Activated T-cell treated with anti-CD3 and anti-CD28 coated beads, Interleukin-2, amount 50 U/mL, for 24 hours (primary cell): ENCODE results near the gene DLGAP4.

Experiments
- DNase-seq: peaks from one replicate; pipeline ENCODE4 v3.0.0-alpha.2; 2020
- H3K27ac Mint-ChIP-seq: 2 replicates; pipeline ENCODE4 v1.8.0; 2020; ENCODE audit warnings: mild to moderate bottlenecking, mixed read lengths
- H3K27me3 Mint-ChIP-seq: 2 replicates; pipeline ENCODE4 v1.8.0; 2020; ENCODE audit warnings: mixed read lengths
- H3K36me3 Mint-ChIP-seq: 2 replicates; pipeline ENCODE4 v1.8.0; 2020; ENCODE audit warnings: low read depth, mixed read lengths
- H3K4me1 Mint-ChIP-seq: 2 replicates; pipeline ENCODE4 v1.8.0; 2020; ENCODE audit warnings: low read depth, mixed read lengths
- H3K4me3 Mint-ChIP-seq: 2 replicates; pipeline ENCODE4 v1.8.0; 2020; ENCODE audit warnings: mild to moderate bottlenecking, moderate library complexity, mixed read lengths
- H3K9me3 Mint-ChIP-seq: 2 replicates; pipeline ENCODE4 v1.8.0; 2020; ENCODE audit warnings: mixed read lengths

DLGAP4 gene

DNA sequence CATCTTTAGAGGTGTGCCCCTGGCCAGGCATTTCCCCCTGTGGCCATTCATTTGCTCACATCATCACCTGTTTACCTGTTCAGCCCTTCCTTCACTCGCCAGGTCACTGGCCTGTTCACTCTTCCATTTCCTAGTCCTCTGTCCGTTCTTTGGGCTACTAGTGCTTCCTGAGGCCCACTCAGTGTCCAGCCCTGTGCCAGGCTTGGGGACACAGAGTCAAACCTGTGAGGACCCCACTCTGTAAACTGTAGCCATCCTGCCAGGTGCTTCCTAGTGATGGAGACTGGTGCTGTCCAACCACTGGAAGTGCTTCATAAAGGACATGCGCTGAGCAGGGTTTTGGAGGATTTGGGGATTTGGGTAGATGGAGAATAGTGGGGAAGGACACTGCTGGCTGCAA is 3.5 kb downstream of the DLGAP4 start:
- no peak overlapping the region for H3K27ac Mint-ChIP-seq
- no peaks in the 10 kb centered on the region for H3K9me3 Mint-ChIP-seq
- H3K4me3 Mint-ChIP-seq, result no peak overlapping the region
- peaks cover 75% of the 10 kb centered on the region for H3K27me3 Mint-ChIP-seq
- H3K4me1 Mint-ChIP-seq, result peaks cover 4% of the 10 kb centered on the region
- DNase-seq, result no peak
- H3K36me3 Mint-ChIP-seq, result no peaks in the 10 kb centered on the region

- DNase-seq, result no peak
- peaks cover 4% of the 10 kb centered on the region for H3K4me1 Mint-ChIP-seq
- no peaks in the 10 kb centered on the region for H3K36me3 Mint-ChIP-seq
- no peaks in the 10 kb centered on the region for H3K9me3 Mint-ChIP-seq
- H3K4me3 Mint-ChIP-seq, result no peak overlapping the region
- H3K27ac Mint-ChIP-seq, result no peak overlapping the region
- peaks cover 67% of the 10 kb centered on the region for H3K27me3 Mint-ChIP-seq
Observed at GRCh38 chr20:36310215-36310981, 4.3 kb downstream of the DLGAP4 start.

DNA sequence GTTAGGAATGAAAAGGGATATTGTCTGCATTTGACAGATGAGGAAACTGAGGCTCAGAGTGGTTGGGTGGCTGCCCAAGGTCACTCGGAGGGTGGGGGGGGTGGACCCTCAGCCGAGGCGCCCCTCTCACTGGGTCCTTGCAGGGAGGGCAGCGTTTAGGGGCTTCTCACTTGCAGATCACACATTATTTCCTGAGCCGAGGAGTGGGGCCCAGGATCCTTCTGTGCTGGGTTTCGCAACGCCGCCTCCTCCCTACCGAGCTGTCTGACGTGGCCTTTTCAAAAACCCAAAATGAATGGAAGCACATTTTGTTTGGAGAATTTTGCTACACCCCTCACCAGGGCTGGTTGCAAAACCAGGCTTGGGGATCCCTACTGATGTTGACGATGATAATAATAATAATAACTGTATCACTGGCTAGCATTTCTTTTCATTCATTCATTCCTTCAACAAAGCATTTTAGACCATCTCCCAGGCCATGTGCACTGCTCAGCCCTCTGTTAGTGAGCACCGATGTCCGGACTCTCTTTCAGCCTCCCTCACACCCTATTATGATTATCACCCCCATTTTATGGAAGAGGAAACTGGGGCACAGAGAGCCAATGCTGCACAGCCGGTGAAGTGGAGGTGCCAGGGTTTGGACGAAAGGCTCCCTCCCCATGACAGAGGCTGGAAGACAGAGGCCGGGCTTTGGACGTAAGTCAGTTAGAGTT is 5.2 kb downstream of the DLGAP4 start:
- Mint-ChIP-seq H3K36me3 (no peaks in the 10 kb centered on the region), H3K4me1 (peaks cover 2% of the 10 kb centered on the region), H3K4me3 (no peak overlapping the region), H3K27ac (no peak overlapping the region), H3K9me3 (no peaks in the 10 kb centered on the region), H3K27me3 (peaks cover 64% of the 10 kb centered on the region)
- no peak for DNase-seq

DNA sequence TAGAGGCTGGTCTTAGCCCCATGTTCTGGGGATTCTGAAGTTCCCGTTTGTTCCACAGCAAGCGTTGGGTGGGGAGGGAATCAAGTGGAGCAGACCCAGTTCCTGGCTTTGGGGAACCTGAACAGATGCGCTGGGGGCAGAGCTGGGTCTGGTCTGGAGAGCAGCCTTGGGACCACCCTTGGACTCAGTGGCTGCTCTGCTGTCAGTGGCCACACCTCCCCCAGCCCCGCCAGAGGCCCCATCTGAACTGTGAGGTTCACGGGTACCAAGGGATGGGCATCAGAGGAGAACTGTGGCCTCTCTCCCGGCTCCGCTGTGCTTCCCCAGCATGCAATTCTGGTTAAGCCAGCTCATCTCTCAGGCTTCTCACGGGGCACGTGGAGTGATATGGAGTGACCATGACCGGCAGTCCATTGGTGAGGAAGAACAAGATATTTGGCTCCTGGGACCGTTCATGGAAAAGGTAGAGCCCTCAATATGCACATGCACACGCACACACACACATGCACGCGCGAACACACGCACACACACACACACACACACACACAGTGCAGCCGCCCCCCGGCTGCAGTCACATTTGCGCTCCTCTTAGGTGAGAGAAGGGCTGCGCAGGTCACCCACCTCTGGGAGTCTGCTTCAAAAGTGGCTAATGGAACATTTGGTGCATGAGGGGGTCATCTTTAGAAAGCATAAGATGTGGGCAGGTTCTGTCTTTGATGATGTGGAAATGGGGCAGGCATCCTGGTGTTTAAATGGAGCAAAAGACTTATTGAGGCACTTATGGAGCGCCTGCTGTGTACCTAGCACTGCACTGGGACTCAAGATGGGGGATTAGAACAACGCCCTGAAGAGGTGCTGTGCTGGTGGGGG is 6.0 kb downstream of the DLGAP4 start:
- Mint-ChIP-seq H3K4me3 (no peak overlapping the region), H3K36me3 (no peaks in the 10 kb centered on the region), H3K27ac (no peak overlapping the region), H3K9me3 (no peaks in the 10 kb centered on the region), H3K4me1 (peaks cover 2% of the 10 kb centered on the region), H3K27me3 (peaks cover 64% of the 10 kb centered on the region)
- no peak for DNase-seq

DNA sequence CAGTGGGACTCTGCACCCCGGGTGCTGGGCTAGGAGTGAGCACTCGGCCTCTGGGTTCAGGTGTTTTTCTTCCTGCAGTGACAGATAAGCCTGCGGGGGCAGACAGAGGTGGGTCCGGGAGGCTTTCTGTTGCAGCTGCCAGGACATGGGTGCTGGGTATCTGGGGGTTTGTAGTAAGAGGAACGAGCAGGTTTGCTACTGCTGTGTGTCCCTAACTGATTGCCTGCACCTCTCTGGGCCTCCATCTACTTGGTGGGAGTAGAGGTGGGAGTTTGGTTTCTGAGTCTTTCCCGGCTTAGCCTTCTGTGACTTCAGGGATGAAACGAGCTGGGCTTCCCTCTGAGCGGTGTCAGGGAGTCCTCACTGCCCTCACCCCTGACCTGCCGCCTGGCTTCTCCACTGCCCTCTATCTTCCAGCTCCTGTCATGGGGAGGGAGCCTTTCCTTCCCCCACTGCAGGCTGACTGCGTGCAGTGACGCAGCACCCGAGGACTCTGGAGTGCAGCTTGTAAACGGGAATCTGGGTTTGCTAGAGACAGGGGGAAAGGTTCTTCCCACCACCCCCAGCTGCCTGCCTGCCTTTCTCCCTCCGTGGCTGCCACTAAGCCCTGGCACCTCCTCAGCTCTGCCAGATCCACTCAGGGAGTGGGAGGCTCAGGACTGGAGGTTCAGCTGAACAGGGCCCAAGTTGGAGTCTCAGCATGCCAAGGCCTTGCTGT is 6.7 kb downstream of the DLGAP4 start:
- H3K27me3 Mint-ChIP-seq, result peaks cover 57% of the 10 kb centered on the region
- H3K4me3 Mint-ChIP-seq, result no peak overlapping the region
- no peak overlapping the region for H3K27ac Mint-ChIP-seq
- H3K9me3 Mint-ChIP-seq, result no peaks in the 10 kb centered on the region
- no peaks in the 10 kb centered on the region for H3K4me1 Mint-ChIP-seq
- no peaks in the 10 kb centered on the region for H3K36me3 Mint-ChIP-seq
- DNase-seq, result peak; percentile 14

DNA sequence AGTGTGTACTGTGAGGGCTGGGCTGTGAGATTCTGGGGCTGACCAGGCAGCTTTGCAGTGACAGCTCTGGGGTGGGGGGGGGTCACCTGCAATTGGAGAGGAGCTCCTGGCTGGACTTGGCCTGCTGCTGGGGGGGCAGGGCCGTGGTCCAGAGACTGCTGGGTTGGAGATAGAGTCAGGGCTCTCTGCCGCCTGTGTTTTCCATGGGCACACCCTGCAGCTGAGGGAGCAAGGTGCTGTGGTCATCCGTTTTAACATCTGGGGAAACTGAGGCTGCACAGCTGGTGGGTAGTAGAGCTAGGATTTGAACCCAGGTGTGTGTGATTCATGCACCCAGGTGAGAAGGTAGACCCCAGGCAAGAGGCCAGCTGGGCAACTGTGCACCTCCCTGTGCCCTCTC is 7.3 kb downstream of the DLGAP4 start:
- Mint-ChIP-seq H3K27me3 (peaks cover 51% of the 10 kb centered on the region), H3K4me1 (no peaks in the 10 kb centered on the region), H3K27ac (no peak overlapping the region), H3K4me3 (no peak overlapping the region), H3K36me3 (no peaks in the 10 kb centered on the region), H3K9me3 (no peaks in the 10 kb centered on the region)
- peak; percentile 5 for DNase-seq

DNA sequence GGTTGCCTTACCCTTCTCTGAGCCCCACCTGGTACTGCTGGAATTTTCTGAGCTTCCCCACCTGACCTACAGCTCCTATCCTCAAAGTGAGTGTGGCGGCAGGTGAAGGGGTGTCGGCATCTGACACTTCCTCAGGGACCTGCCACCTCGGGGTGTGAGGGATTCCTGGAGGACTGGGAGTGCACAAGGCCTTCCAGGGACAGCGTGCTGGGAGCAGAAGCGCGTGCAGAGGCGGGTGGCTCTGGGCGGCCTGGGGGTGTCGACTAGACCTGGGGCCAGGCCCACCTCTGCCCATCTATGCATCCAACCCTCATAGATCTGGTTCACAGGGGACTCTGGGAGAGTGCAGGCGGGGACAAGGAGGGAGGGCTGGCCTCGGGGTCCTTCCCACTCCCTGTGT is 7.8 kb downstream of the DLGAP4 start:
- no peak overlapping the region for H3K4me3 Mint-ChIP-seq
- no peaks in the 10 kb centered on the region for H3K36me3 Mint-ChIP-seq

DNA sequence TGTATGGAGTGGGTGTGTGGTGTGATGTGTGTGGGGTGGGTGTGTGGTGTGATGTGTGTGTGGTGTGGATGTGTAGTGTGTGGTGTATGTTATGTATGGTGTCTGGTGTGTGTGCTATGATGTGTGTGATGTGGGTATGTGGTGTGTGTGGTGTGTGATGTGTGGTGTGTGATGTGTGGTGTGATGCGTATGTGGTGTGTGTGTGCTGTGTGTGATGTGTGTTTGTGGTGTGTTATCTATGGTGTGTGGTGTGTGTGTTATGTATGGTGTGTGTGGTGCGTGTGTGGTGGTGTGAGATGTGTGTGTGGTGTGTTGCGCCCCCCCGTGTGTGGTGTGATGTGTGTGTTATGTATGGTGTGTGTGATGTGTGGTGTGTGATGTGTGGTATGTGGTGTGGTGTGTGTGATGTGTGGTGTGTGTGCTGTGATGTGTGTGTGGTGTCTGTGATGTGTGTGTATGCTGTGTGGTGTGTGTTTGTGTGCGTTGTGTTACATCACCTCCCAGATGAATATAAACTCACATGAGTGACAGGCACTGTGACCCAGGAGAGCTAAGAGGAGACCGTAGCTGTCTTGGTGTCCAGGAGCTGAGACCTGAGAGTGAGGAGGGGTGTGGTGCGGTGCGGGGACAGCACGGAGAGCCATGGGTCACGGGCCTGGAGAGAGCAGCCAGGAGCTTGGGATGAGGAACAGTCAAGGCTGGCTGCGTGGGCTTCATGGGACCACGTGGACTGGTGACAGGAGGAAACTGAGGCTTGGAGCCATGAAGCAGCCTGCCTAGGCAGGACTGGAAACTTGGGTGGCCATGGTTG is 8.8 kb downstream of the DLGAP4 start:
- no peak overlapping the region for H3K27ac Mint-ChIP-seq
- H3K36me3 Mint-ChIP-seq, result no peaks in the 10 kb centered on the region
- H3K27me3 Mint-ChIP-seq, result peaks cover 36% of the 10 kb centered on the region
- peak; percentile 6 for DNase-seq
- H3K4me1 Mint-ChIP-seq, result no peaks in the 10 kb centered on the region
- no peak overlapping the region for H3K4me3 Mint-ChIP-seq
- H3K9me3 Mint-ChIP-seq, result no peaks in the 10 kb centered on the region

More for the DNA sequence above, 7.8 kb downstream of the DLGAP4 start:
- Mint-ChIP-seq H3K27me3 (peaks cover 46% of the 10 kb centered on the region), H3K9me3 (no peaks in the 10 kb centered on the region), H3K4me1 (no peaks in the 10 kb centered on the region), H3K27ac (no peak overlapping the region)
- DNase-seq, result peak; percentile 19

- H3K27ac Mint-ChIP-seq, result no peak overlapping the region
- peaks cover 29% of the 10 kb centered on the region for H3K27me3 Mint-ChIP-seq
- DNase-seq, result peak; percentile 14
Observed at GRCh38 chr20:36315545-36316351, 9.6 kb downstream of the DLGAP4 start.

GRCh38 chr20:36317675-36318074 is 11.5 kb downstream of the DLGAP4 start:
- Mint-ChIP-seq H3K27me3 (peaks cover 9% of the 10 kb centered on the region), H3K27ac (no peak overlapping the region), H3K4me1 (no peaks in the 10 kb centered on the region), H3K9me3 (no peaks in the 10 kb centered on the region), H3K36me3 (no peaks in the 10 kb centered on the region), H3K4me3 (no peak overlapping the region)
- DNase-seq, result no peak

More at GRCh38 chr20:36315545-36316351, 9.6 kb downstream of the DLGAP4 start:
- Mint-ChIP-seq H3K4me3 (no peak overlapping the region), H3K36me3 (no peaks in the 10 kb centered on the region), H3K4me1 (no peaks in the 10 kb centered on the region), H3K9me3 (no peaks in the 10 kb centered on the region)

- no peak for DNase-seq
- Mint-ChIP-seq H3K27ac (no peak overlapping the region), H3K27me3 (peaks cover 6% of the 10 kb centered on the region), H3K4me3 (no peak overlapping the region), H3K36me3 (no peaks in the 10 kb centered on the region), H3K9me3 (no peaks in the 10 kb centered on the region), H3K4me1 (no peaks in the 10 kb centered on the region)
Observed at GRCh38 chr20:36318166-36318565, 12.0 kb downstream of the DLGAP4 start.

GRCh38 chr20:36319356-36320260 is 13.5 kb downstream of the DLGAP4 start:
- Mint-ChIP-seq H3K36me3 (no peaks in the 10 kb centered on the region), H3K27me3 (peaks cover 3% of the 10 kb centered on the region), H3K27ac (no peak overlapping the region), H3K9me3 (peaks cover 3% of the 10 kb centered on the region), H3K4me1 (no peaks in the 10 kb centered on the region), H3K4me3 (no peak overlapping the region)
- no peak for DNase-seq
